ENCODE measurements around the gene TRPM6.

Gene TRPM6

DNA sequence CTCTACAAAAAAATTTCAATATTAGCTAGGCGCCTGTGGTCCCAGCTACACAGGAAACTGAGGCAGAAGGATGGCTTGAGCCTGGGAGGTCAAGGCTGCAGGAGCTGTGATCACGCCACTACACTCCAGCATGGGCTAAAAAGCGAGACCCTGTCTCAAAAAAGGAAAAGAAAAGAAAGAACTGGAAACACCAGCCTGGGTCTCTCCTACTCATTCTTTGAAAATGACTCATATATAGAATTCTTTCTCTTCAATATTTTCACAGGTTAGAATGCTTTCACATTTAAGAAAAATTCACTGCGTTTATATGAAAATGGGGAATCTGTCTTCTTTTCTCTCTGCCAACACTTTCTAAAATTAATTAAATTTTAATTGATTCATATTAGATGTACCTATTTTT is 115.6 kb downstream of the TRPM6 start:
- H3K9ac ChIP-seq (ENCODE audit: low read length) = no peak overlapping the region
- 79% methylated on average over 3 of the region's 4 CpGs for WGBS
- no peak overlapping the region for H2AFZ ChIP-seq (ENCODE audit: low read depth, low read length)
- H3K4me1 ChIP-seq (ENCODE audit: control insufficient read depth, insufficient read depth, low read depth, low read length) = peaks cover 3% of the 10 kb centered on the region
- no peak overlapping the region for H2BK15ac ChIP-seq (ENCODE audit: low read depth, poor library complexity, severe bottlenecking)
- no peak overlapping the region for H4K8ac ChIP-seq (ENCODE audit: low read length)
- H2BK5ac ChIP-seq (ENCODE audit: low read depth, low read length, poor library complexity, severe bottlenecking) = no peak overlapping the region
- no peak overlapping the region for H4K91ac ChIP-seq (ENCODE audit: low read length)
- H2BK12ac ChIP-seq (ENCODE audit: low read length in 2 of 2) = no peak overlapping the region
- no peak overlapping the region for H3K27ac ChIP-seq (ENCODE audit: low read length, poor library complexity, severe bottlenecking)
- no peak overlapping the region for H3K23ac ChIP-seq (ENCODE audit: low read length in 2 of 2)
- no peak overlapping the region for H3K4ac ChIP-seq (ENCODE audit: low read depth in 1 of 2, low read length in 2 of 2)
- no peak overlapping the region for H2AK5ac ChIP-seq (ENCODE audit: low read length, severe bottlenecking)
- H3K79me1 ChIP-seq (replicated peaks; ENCODE audit: low read length, poor library complexity, severe bottlenecking) = no peaks in the 10 kb centered on the region
- H3K4me2 ChIP-seq (ENCODE audit: low read length, poor library complexity, severe bottlenecking) = no peak overlapping the region
- H3K18ac ChIP-seq (ENCODE audit: low read depth in 1 of 2, low read length in 2 of 2) = no peak overlapping the region
- DNase-seq = no peak
- no peaks in the 10 kb centered on the region for H3K9me3 ChIP-seq (ENCODE audit: control insufficient read depth, low read length)
- no peak overlapping the region for H3K4me3 ChIP-seq (ENCODE audit: insufficient read depth in 1 of 2, low read depth in 1 of 2, low read length in 2 of 2)
- no peak overlapping the region for H2BK120ac ChIP-seq (ENCODE audit: low read depth, low read length)
- H3K36me3 ChIP-seq (ENCODE audit: control insufficient read depth in 1 of 2, insufficient read depth in 2 of 2, low read depth in 1 of 2, low read length in 2 of 2) = no peaks in the 10 kb centered on the region
- no peak overlapping the region for H3K14ac ChIP-seq (ENCODE audit: low read length in 2 of 2)
- peaks cover 0 to 3% of the 10 kb centered on the region in 2 experiments for H3K27me3 ChIP-seq (ENCODE audit: control insufficient read depth in 1 of 2, insufficient read depth in 1 of 2, low read length in 2 of 2)

GRCh38 chr9:74771672-74772071 is 116.0 kb downstream of the TRPM6 start:
- Histone ChIP-seq H2BK15ac (ENCODE audit: low read depth, poor library complexity, severe bottlenecking) (no peak overlapping the region), H3K27me3 (ENCODE audit: control insufficient read depth in 1 of 2, insufficient read depth in 1 of 2, low read length in 2 of 2) (peaks cover 0 to 3% of the 10 kb centered on the region in 2 experiments), H3K18ac (ENCODE audit: low read depth in 1 of 2, low read length in 2 of 2) (no peak overlapping the region), H3K4me2 (ENCODE audit: low read length, poor library complexity, severe bottlenecking) (no peak overlapping the region), H4K91ac (ENCODE audit: low read length) (no peak overlapping the region), H3K9me3 (ENCODE audit: control insufficient read depth, low read length) (no peaks in the 10 kb centered on the region), H3K23ac (ENCODE audit: low read length in 2 of 2) (no peak overlapping the region), H3K4ac (ENCODE audit: low read depth in 1 of 2, low read length in 2 of 2) (no peak overlapping the region), H2BK12ac (ENCODE audit: low read length in 2 of 2) (no peak overlapping the region), H2AFZ (ENCODE audit: low read depth, low read length) (no peak overlapping the region), H3K79me1 (replicated peaks; ENCODE audit: low read length, poor library complexity, severe bottlenecking) (no peaks in the 10 kb centered on the region), H2BK120ac (ENCODE audit: low read depth, low read length) (no peak overlapping the region), H2BK5ac (ENCODE audit: low read depth, low read length, poor library complexity, severe bottlenecking) (no peak overlapping the region), H3K4me3 (ENCODE audit: insufficient read depth in 1 of 2, low read depth in 1 of 2, low read length in 2 of 2) (no peak overlapping the region), H3K4me1 (ENCODE audit: control insufficient read depth, insufficient read depth, low read depth, low read length) (peaks cover 3% of the 10 kb centered on the region), H3K9ac (ENCODE audit: low read length) (no peak overlapping the region), H4K8ac (ENCODE audit: low read length) (no peak overlapping the region), H3K27ac (ENCODE audit: low read length, poor library complexity, severe bottlenecking) (no peak overlapping the region), H3K36me3 (ENCODE audit: control insufficient read depth in 1 of 2, insufficient read depth in 2 of 2, low read depth in 1 of 2, low read length in 2 of 2) (no peaks in the 10 kb centered on the region), H2AK5ac (ENCODE audit: low read length, severe bottlenecking) (no peak overlapping the region), H3K14ac (ENCODE audit: low read length in 2 of 2) (no peak overlapping the region)
- no peak for DNase-seq
- WGBS = 100% methylated on average over 3 of the region's 6 CpGs

DNA sequence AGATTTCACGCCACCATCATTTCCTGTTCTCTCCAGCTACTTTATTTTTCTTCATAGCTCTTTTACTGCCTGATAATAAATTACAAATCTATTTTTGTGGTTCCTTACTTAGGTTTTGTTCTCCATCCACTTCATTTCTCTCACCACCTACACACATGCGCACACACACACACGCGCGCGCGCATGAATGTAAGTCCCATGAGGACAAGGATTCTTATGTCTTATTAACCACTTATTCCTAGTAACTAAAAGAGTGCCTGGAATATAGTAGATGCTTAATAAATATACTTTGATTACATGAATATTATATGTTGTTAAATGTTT is 116.5 kb downstream of the TRPM6 start:
- Histone ChIP-seq H3K14ac (ENCODE audit: low read length in 2 of 2) (no peak overlapping the region), H3K18ac (ENCODE audit: low read depth in 1 of 2, low read length in 2 of 2) (no peak overlapping the region), H3K36me3 (ENCODE audit: control insufficient read depth in 1 of 2, insufficient read depth in 2 of 2, low read depth in 1 of 2, low read length in 2 of 2) (no peaks in the 10 kb centered on the region), H2AFZ (ENCODE audit: low read depth, low read length) (no peak overlapping the region), H3K4me3 (ENCODE audit: insufficient read depth in 1 of 2, low read depth in 1 of 2, low read length in 2 of 2) (no peak overlapping the region), H2BK5ac (ENCODE audit: low read depth, low read length, poor library complexity, severe bottlenecking) (no peak overlapping the region), H3K79me1 (replicated peaks; ENCODE audit: low read length, poor library complexity, severe bottlenecking) (no peaks in the 10 kb centered on the region), H2BK120ac (ENCODE audit: low read depth, low read length) (no peak overlapping the region), H3K9ac (ENCODE audit: low read length) (no peak overlapping the region), H2BK15ac (ENCODE audit: low read depth, poor library complexity, severe bottlenecking) (no peak overlapping the region), H2AK5ac (ENCODE audit: low read length, severe bottlenecking) (no peak overlapping the region), H2BK12ac (ENCODE audit: low read length in 2 of 2) (no peak overlapping the region), H3K9me3 (ENCODE audit: control insufficient read depth, low read length) (no peaks in the 10 kb centered on the region), H3K23ac (ENCODE audit: low read length in 2 of 2) (no peak overlapping the region), H3K27me3 (ENCODE audit: control insufficient read depth in 1 of 2, insufficient read depth in 1 of 2, low read length in 2 of 2) (peaks cover 0 to 3% of the 10 kb centered on the region in 2 experiments), H3K4ac (ENCODE audit: low read depth in 1 of 2, low read length in 2 of 2) (no peak overlapping the region), H4K91ac (ENCODE audit: low read length) (no peak overlapping the region), H3K4me2 (ENCODE audit: low read length, poor library complexity, severe bottlenecking) (no peak overlapping the region), H3K4me1 (ENCODE audit: control insufficient read depth, insufficient read depth, low read depth, low read length) (peaks cover 3% of the 10 kb centered on the region), H4K8ac (ENCODE audit: low read length) (no peak overlapping the region), H3K27ac (ENCODE audit: low read length, poor library complexity, severe bottlenecking) (no peak overlapping the region)
- DNase-seq = no peak
- WGBS = 67% methylated on average over 1 of the region's 7 CpGs

GRCh38 chr9:74770508-74771261 is 117.0 kb downstream of the TRPM6 start:
- Histone ChIP-seq H4K91ac (ENCODE audit: low read length) (no peak overlapping the region), H3K9ac (ENCODE audit: low read length) (no peak overlapping the region), H3K4ac (ENCODE audit: low read depth in 1 of 2, low read length in 2 of 2) (no peak overlapping the region), H3K23ac (ENCODE audit: low read length in 2 of 2) (no peak overlapping the region), H3K36me3 (ENCODE audit: control insufficient read depth in 1 of 2, insufficient read depth in 2 of 2, low read depth in 1 of 2, low read length in 2 of 2) (no peaks in the 10 kb centered on the region), H3K27me3 (ENCODE audit: control insufficient read depth in 1 of 2, insufficient read depth in 1 of 2, low read length in 2 of 2) (peaks cover 0 to 3% of the 10 kb centered on the region in 2 experiments), H3K79me1 (replicated peaks; ENCODE audit: low read length, poor library complexity, severe bottlenecking) (no peaks in the 10 kb centered on the region), H2AK5ac (ENCODE audit: low read length, severe bottlenecking) (no peak overlapping the region), H2BK120ac (ENCODE audit: low read depth, low read length) (no peak overlapping the region), H3K4me2 (ENCODE audit: low read length, poor library complexity, severe bottlenecking) (no peak overlapping the region), H2BK12ac (ENCODE audit: low read length in 2 of 2) (no peak overlapping the region), H2BK5ac (ENCODE audit: low read depth, low read length, poor library complexity, severe bottlenecking) (no peak overlapping the region), H3K27ac (ENCODE audit: low read length, poor library complexity, severe bottlenecking) (no peak overlapping the region), H3K9me3 (ENCODE audit: control insufficient read depth, low read length) (no peaks in the 10 kb centered on the region), H3K14ac (ENCODE audit: low read length in 2 of 2) (no peak overlapping the region), H4K8ac (ENCODE audit: low read length) (no peak overlapping the region), H2BK15ac (ENCODE audit: low read depth, poor library complexity, severe bottlenecking) (no peak overlapping the region), H3K18ac (ENCODE audit: low read depth in 1 of 2, low read length in 2 of 2) (no peak overlapping the region), H3K4me3 (ENCODE audit: insufficient read depth in 1 of 2, low read depth in 1 of 2, low read length in 2 of 2) (no peak overlapping the region), H2AFZ (ENCODE audit: low read depth, low read length) (peak overlapping the region; percentile 32), H3K4me1 (ENCODE audit: control insufficient read depth, insufficient read depth, low read depth, low read length) (peaks cover 3% of the 10 kb centered on the region)
- peak; percentile 49 for DNase-seq
- 48% methylated on average over 22 of the region's 22 CpGs for WGBS
